ENCODE results near the gene PNLIP.

The PNLIP gene

DNA sequence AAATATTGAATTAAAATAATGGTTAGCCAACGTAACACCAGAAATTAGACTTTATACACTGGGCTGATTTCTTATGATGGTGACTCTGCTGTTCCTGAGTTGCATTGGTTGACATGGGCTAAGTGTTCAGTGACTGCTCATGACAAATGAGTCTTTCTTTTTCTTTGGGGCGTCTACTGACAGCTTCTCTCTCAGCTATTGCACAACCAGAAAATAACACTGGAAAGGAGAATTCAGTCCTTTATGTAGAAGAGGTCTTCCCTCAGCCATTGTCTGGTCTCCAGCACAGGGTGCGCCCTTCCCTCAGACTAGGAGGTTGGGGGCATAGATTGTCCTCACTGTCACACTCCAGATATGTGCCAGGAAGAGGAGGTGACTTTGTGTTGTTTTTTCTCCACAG, 21.6 kb downstream of the PNLIP start:
- in situ Hi-C loops (cut with MboI; ENCODE audit: low sequenced_read_pairs): no loop called here

DNA sequence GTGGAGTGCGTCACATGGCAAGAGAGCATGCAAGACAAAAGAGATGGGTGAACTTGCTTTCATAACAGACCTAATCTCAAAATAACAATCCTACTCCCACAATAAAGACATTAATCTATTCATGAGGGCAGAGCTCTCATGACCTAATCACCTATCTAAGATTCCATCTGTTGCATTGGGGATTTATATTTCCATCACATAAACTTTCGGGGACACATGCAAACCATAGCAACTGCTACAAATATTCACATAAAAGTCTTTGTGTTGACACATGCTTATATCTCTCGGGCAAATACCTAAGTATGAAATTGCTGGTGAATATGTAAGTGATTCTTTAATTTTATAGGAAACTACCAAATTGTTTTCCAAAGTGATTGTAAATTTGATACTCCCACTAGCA, 29.1 kb downstream of the PNLIP start:
- in situ Hi-C loops (cut with MboI; ENCODE audit: low sequenced_read_pairs): no loop called here

DNA sequence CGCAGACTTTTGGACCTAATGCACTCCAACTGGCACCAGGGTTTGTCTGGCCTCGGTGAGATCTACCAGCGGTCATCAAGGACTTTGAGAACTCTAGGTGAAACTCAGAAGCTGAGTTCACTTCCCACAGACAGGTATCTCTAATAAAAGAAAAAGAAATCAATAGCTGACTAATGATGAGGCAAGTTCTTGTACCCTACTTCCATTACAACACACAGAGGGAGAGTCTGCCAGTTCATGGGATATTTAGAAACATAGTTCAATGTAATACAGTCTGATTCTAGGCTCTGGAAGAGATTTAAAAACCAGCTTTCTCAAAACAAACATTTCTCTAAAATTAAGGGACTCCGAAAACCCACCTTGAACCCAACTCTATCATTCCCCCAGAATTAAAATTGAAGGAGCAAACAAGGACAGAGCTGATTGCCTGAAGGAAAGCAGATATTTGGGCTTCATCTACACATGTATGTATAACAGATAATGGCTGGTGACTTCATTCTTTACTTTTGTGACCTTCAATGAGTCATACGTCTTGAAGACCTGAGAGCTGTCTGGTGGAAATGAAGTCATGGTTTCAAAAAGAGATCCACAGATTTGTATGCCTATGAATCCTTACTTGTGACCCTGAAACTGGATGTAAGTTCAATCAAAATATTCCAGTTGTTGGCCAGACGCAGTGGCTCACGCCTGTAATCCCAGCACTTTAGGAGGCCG, 42.3 kb downstream of the PNLIP start:
- in situ Hi-C loops (cut with MboI; ENCODE audit: low sequenced_read_pairs): no loop called here

DNA sequence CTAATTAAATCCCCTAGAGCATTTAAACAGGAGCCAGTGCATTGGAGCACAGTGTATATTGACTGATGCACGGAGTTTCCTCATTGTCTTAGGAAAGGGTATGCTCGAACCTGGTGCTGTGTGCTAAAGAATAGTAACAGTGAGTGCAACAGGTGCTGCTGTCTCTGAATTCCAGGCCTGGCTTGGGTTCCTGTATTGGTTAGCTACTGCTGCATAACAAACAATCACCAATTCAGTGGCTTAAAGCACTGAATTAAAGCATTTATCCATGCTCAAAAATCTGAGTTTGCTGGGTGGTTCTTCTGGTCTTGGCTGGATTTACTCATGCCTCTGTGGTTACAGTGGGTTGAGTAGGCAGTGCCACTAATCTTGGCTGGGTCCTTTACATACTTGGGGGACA, 43.3 kb downstream of the PNLIP start:
- in situ Hi-C loops (cut with MboI; ENCODE audit: low sequenced_read_pairs): no loop called here

DNA sequence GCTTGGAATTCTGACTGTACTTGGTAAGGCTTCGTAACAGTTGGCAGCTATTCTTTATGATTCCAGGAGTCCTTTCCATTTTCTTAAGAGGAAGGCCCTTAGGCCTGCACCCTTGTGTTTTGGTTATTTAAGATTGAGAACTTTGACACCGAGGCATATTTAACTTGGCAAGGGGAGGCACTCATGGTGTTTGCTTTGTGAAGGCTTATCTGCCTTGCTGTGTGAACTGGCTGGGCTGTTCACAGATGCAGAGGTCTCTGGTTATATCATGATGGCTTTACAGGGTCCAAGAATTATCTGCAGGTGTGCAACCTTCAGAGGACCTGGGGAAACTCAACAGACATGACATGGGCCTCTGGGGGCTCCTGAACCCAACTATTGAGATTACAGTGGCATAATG, 44.2 kb downstream of the PNLIP start:
- in situ Hi-C loops (cut with MboI; ENCODE audit: low sequenced_read_pairs): no loop called here

DNA sequence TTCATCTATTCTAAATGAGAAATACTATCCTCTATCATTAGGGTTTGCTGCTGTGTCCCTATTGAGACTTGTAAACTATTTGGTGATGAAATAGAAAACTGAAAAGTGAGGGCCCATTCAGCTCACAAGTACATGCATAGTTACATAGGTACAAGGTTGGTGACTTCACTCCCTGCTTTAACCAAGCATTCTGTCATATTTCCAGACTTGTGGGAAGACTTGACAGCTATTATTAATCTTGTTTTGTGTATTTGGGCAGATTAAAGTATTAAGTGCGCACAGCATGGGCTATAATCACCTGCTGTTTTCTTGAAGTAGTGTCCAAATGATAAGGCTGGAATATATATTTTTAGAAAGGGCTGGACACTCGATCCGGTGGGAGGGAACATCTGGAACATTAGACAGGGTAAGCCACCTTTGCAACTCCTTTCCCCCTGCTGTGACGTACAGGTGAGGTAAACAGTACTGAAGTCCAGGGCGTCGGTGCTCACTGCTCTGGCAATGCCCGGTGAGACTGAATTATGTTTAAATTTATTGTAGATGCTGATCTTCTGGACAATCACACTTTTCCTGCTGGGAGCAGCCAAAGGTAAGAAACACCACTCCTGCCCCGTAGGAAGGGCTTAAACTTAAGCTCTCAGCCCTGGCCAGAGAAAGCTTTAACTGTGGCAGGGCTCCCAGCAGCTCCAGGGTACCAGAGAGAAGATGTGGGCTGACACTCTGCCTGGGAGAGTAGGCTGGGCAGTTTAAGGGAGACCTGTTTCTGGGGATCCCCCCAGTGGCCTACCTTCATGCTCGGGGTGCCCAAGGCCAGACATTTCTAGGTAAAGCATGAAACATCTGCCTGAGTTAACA, 45.1 kb downstream of the PNLIP start, which contains the start of gene PNLIPRP1:
TSS of gene PNLIPRP1 (plus strand) at position 370 of the 855 bp plus-strand sequence. CDS start at position 541, 171 bp downstream.
- in situ Hi-C loops (cut with MboI; ENCODE audit: low sequenced_read_pairs): no loop called here

DNA sequence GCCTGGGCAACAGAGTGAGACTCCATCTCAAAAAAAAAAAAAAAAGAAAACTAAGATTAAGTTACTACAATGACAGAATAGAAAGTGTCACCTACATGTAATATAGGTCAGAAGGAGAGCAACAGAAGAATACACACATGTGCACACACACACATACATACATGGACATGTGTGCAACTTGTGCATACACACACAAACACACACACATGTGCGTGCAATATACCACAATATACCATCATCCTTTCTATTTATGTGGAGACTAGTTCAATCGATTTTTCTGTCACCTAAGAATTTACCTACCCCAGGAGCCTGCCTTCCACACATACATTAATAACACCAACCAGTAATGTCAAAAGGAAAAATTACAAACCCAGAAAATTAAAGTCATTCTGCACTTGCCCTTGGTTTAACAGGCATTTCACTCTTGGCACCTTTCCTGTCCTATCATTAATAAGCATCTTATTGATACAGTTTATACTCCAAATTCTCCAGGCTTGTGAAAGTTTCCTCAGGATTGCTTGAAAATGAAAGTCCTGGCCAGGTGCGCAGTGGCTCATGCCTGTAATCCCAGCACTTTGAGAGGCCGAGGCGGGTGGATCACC, 47.5 kb downstream of the PNLIP start:
- in situ Hi-C loops (cut with MboI; ENCODE audit: low sequenced_read_pairs): no loop called here

DNA sequence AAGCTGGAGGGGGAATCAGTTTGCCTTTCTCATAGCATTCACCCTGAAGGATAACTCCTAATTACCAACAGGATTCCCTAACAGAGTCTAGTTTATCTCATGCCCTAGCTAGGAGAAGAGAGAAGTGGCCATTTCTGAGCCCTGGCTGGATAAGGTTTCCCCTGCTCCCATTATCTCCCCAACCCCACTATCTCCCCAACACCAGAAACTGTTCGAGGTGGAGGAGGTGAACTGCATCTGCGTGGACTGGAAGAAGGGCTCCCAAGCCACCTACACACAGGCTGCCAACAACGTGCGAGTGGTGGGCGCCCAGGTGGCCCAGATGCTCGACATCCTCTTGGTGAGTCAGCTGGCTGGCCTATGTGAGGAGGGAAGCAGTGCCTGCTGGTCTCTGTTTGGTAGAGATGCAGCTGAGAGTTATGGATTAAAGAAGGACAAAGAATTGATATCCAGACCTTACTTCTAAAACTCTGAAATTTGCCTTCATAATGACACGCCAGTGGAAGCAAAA, 48.8 kb downstream of the PNLIP start:
- in situ Hi-C loops (cut with MboI; ENCODE audit: low sequenced_read_pairs): no loop called here

DNA sequence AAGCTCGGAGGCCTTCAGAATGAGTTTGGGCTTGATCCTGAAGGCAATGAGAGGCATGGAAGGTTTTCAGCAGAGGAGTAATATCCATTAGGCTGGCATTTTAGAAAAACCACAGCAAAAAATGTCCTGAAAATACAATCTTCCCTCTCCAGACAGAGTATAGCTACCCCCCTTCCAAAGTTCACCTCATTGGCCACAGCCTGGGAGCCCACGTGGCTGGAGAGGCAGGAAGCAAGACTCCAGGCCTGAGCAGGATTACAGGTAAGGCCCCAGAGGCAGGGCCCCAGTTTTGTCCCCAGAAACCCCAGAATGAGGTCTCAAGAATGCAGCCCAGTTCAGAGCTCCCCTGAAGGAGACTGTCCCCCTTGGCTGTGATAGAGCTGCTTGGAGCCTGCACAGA, 50.3 kb downstream of the PNLIP start:
- in situ Hi-C loops (cut with MboI; ENCODE audit: low sequenced_read_pairs): no loop called here

DNA sequence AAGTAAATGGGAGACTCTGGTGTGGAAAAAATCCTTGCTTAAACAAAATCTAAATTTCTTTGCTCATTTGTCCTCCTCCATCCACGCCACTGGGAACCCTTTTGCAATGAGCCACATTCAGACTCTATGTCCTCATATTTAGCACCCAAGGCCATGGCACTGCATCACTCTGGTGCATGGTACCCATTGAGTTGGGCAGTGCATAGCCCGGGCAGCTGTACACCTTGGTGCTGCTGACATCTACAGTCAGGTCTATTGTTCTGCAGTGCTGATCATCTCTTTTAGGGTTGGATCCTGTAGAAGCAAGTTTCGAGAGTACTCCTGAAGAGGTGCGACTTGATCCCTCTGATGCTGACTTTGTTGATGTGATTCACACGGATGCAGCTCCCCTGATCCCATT, 51.8 kb downstream of the PNLIP start:
- in situ Hi-C loops (cut with MboI; ENCODE audit: low sequenced_read_pairs): no loop called here

DNA sequence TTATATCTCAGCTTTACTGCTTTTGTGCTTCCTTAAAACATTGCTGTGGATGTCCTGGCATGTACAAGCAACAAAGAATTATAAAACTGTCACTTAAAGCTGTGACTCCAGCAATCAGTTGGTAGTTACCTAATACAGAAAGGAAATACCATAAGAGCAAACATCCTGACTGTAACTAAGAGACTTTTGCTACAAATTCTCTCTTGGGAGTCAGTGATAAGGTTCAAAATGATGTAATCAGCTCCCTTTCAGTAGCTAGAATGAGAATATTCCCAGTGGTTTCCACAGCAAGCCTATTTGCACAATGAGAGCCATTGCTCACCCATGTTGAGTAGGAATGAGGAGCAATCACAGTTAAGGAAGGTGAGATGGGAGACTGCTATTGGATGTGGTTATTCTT, 52.6 kb downstream of the PNLIP start:
- in situ Hi-C loops (cut with MboI; ENCODE audit: low sequenced_read_pairs): no loop called here

DNA sequence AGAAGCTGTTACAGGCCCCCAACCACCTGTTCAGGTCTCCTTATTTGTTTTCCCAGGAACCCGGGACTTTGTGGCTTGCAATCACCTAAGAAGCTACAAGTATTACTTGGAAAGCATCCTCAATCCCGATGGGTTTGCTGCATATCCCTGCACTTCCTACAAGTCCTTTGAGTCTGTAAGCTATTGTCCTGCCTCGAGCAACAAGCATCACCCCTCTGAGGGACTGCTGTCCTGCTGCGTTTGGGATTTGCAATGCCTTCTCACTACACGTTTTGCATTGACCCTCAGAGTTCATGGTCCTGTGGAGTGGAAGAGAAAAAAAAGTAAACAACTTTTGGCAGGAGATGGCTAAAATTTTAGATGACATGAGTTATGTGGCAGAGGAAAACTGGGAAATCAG, 54.3 kb downstream of the PNLIP start:
- in situ Hi-C loops (cut with MboI; ENCODE audit: low sequenced_read_pairs): no loop called here

DNA sequence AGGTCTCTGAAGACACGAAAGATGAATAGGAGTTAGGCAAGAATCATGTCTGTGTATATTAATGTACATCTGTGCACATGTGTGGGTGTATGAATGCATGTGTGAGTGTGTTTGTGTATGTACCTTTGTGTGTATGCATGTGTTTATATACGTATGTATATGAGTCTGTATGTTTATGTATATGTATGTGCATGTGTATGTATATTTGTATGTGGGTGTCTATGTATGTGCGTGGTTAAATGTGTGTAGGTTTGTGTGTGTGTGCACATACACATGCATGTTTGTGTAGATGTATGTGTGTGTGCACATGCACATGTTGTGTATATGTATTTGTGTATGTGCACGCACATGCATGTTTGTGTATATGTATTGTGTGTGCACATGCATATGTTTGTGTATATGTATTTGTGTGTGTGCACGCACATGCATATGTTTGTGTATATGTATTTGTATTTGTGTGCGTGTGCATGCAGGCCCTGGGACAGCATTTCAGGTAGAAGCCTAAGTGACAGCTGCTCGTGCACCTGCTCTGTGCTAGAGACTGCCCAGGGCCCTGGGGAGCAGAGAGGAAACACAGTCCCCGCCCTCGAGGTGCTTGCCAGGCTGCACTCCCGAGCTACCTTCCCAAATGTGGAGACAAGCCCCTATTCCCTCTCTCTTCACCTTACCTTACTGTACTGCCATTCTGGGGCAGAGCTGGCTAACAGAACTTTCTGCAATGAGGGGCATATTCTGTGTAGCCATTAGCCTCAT, 57.1 kb downstream of the PNLIP start:
- in situ Hi-C loops (cut with MboI; ENCODE audit: low sequenced_read_pairs): no loop called here

DNA sequence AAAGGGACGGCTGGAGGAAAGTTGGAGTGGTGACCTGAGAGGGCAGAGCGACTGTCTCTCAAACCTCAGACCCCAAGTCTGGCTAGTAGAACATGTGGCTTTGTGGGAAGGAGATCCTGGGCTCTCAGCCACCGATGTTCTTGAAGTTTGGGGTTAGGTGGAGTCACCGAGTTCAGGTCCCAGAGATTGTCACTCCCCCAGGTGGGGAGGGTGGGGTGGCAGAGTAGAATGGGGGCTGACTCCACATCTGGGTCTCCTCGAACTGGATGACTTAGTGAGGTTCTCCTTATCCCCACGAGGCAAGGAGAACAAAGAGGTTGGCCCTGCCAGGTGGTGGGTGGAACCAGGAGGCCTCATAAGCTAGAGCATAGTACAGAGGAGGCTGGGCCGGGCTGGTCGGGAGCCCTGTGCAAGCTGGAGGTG, 60.3 kb downstream of the PNLIP start:
- in situ Hi-C loops (cut with MboI; ENCODE audit: low sequenced_read_pairs): no loop called here

DNA sequence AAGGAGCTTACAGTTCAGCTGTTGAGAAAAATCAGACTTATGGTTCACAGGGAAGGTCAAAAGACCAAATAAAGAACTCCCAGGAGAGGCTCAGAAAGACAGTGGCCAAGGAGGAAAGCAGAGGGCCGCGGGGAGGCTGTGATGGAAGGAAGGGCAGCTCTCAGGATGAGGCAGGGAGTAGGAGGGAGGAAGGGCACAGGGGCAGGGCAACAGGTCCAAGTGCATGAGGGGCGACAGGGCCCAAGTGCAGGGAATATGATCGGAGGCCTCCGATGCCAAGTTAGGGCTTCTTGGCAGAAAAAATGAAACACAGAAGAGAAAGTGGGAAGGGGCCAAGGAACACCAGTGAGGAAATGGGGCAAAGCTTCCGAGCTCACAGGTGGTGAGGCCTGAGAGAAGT, 61.6 kb downstream of the PNLIP start:
- in situ Hi-C loops (cut with MboI; ENCODE audit: low sequenced_read_pairs): no loop called here

DNA sequence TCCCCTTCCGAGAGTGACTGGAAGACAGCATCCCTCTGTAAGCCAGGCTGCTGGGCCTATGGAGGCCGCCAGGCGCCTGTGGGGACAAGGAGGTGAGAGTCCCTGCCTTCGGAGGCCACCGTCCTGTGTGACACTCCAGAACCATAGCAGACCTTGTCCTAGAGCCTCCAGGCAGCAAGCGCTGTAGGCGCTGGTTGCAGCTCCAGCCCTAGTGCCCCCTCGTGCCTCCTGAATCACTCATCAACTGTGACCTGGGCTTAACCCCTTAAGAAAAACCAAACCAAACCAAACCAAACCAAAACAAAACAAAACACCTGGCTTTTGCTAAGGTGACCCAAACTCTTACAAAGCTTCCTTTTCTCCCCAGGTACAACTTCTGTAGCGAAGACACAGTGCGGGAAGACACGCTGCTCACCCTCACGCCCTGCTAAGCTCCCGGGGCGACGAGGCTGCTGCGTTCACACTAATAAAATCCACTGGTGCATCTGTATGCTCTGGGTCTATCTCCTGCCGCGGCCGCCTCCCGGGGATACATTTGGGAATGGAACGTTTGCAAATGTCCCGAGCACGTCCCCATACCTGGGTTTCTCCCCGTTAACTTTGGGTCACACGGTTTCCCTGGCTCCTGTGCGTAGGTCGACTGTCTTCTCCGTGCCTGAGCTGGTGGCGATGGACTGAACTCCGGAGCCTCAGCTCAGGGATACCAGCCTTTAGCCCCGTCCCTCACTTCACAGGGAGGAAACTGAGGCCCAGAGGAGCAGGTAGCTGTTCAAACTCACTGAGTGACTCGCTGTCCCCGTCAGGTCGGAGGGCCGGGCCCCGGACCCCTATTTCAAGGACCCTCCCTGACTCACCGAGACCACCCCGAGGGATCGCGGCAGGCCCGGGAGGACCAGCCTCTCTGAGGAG, 63.2 kb downstream of the PNLIP start:
- in situ Hi-C loops (cut with MboI; ENCODE audit: low sequenced_read_pairs): no loop called here

DNA sequence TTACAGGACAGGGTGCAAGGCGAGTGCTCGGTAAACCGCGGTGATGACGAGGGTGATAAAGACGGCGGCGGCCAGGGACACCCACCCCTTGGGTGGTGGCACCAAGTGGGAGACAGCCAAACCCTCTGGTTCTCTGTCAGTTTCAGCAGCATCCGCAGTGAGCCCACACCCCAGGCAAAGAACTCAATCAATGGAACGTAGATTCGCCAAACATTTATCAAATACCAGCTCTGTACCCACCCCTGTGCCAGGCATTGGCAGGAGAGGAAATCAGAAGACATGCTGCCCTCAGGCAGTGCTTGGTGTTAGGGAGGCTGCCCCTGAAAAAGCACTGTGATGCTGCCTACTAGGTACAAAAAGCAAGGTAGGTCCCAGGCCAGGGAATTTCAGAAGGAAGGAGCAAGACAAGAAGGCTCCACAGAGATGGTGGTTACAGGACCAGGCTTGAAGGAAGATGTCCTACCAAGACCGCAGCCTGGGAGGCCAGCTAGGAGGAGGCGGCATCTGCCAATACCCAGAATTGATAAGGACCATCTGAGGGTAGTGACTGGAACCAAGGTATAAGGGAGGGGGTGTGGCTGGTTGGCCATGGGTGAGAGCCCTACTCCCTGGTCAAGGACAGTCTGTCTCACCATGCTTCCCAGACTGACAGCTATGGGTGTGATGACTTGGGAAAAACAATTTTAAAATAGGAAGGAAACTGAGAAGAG, 64.9 kb downstream of the PNLIP start:
- in situ Hi-C loops (cut with MboI; ENCODE audit: low sequenced_read_pairs): no loop called here

DNA sequence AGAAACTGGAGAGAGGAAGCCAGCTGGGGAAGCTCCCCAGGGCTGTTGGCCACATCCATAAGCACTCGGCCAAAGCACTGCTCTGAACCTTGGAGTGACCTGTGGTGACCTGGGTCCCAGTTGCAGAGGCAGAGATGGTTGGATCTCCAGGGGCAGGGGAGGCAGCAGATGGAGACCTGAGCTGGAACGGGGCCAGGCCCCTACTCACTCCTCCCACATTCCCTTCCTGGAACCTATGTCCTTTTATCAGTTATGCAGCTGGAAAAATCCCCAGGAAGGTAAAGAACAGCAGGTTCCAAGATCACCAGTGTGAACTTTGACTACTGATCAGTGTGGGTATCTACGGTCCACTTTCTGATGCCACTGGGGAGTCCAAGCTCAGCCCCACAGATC, 65.4 kb downstream of the PNLIP start:
- in situ Hi-C loops (cut with MboI; ENCODE audit: low sequenced_read_pairs): no loop called here

DNA sequence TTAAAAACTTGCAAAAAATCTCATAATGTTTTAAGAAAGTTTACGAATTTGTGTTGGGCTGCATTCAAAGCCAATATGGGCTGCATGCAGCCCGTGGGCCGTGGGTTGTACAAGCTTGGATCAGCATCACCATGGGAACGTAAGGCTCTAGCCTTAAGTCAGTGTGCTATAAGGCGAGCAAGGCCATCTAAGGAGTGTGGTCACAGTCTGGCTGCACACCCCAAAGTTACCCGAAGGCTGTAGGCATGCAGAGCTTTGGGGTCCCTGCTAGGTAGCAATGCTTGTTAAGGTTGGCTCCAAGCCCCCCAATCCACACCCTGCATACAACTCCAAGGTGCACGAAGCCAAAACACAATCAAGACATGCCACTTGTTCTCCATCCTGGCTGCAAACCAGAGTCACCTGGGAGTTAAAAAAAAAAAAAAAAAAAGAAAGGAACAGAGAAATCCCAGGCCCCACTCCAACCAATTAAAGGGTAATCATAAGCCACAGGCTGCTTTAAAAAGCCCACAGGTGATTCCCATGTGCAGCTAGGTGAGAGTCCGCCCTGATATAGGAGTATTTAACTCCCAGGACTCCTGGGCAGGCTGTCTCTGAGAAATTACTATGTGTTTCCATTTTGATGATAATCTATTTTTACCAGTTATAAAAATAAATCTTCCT, 66.5 kb downstream of the PNLIP start:
- in situ Hi-C loops (cut with MboI; ENCODE audit: low sequenced_read_pairs): no loop called here

All from HL-60/S4 (cell line).